Dendritic cell treated with granulocyte-macrophage colony-stimulating factor and Interleukin-4, amounts not matched to agents 40 ng/mL and 50 ng/mL, for 4 days (primary cell): ENCODE measurements around the gene BCL6B.

ENCODE experiments used
- H3K27ac Mint-ChIP-seq: one replicate; pipeline ENCODE4 v1.8.0; 2022; ENCODE audit warnings: mild to moderate bottlenecking, mixed read lengths
- H3K27me3 Mint-ChIP-seq: one replicate; pipeline ENCODE4 v1.8.0; 2022; ENCODE audit warnings: mild to moderate bottlenecking, mixed read lengths
- H3K36me3 Mint-ChIP-seq: one replicate; pipeline ENCODE4 v1.8.0; 2022; ENCODE audit warnings: low read depth, mixed read lengths
- H3K4me1 Mint-ChIP-seq: one replicate; pipeline ENCODE4 v1.8.0; 2022; ENCODE audit warnings: low read depth, mixed read lengths
- H3K4me3 Mint-ChIP-seq: one replicate; pipeline ENCODE4 v1.8.0; 2022; ENCODE audit warnings: mild to moderate bottlenecking, moderate library complexity, mixed read lengths
- H3K9me3 Mint-ChIP-seq: one replicate; pipeline ENCODE4 v1.8.0; 2022; ENCODE audit warnings: mixed read lengths
- intact Hi-C: fragments of 100-400 bp; cut with micrococcal nuclease; formaldehyde crosslinking; loops from one replicate; pipeline ENCODE4 v1.15.0; 2022

The BCL6B gene

GRCh38 chr17:7067198-7067597, 44.3 kb downstream of the BCL6B start:
- H3K4me1 Mint-ChIP-seq: peaks cover 55% of the 10 kb centered on the region
- H3K4me3 Mint-ChIP-seq: no peak overlapping the region
- H3K27me3 Mint-ChIP-seq: no peaks in the 10 kb centered on the region
- intact Hi-C loops: no loop called here
- H3K36me3 Mint-ChIP-seq: peaks cover 89% of the 10 kb centered on the region
- peaks cover 16% of the 10 kb centered on the region for H3K9me3 Mint-ChIP-seq
- H3K27ac Mint-ChIP-seq: no peak overlapping the region

DNA sequence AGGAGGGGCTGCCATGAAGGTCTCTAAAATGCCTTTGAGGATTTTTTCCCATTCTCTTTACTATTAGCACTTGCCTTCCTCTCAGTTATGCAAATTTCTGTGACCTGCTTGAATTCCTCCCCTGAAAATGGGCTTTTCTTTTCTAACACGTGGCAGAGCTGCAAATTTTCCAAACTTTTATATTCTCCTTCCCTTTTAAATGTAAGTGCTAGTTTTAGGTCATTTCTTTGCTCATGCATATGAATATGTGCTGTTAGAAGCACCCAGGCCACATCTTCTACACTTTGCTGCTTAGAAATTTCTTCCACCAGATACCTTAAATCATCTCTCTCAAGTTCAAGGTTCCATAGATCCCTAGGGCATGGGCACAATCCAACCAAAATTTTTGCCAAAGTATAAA, 45.4 kb downstream of the BCL6B start:
- no peak overlapping the region for H3K27ac Mint-ChIP-seq
- H3K36me3 Mint-ChIP-seq: peaks cover 85% of the 10 kb centered on the region
- H3K4me1 Mint-ChIP-seq: peaks cover 57% of the 10 kb centered on the region
- no peaks in the 10 kb centered on the region for H3K27me3 Mint-ChIP-seq
- intact Hi-C loops: no loop called here
- H3K9me3 Mint-ChIP-seq: peaks cover 16% of the 10 kb centered on the region
- H3K4me3 Mint-ChIP-seq: no peak overlapping the region

DNA sequence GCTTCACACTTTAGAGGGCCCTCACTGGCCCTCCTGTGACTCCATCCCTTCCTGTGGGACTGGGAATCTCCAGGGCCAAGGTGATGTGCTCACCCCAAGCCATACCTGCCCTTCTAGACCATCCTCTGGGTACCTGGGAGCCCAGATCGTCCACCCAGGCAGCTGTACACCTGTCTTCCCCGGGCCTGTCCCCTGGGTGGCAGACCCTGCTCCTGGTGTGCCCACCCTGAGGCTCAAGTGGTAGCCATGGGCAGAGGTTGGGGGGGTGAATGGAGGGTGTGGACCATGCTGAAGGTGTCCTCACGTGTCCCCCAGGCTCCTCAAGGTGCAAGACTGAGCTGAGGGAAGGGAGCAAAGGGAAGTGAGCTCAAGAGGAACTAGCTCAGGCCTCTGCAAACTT, 47.9 kb downstream of the BCL6B start:
- intact Hi-C loops: no loop called here
- H3K27me3 Mint-ChIP-seq: no peaks in the 10 kb centered on the region
- H3K4me1 Mint-ChIP-seq: peaks cover 48% of the 10 kb centered on the region
- peaks cover 16% of the 10 kb centered on the region for H3K9me3 Mint-ChIP-seq
- H3K36me3 Mint-ChIP-seq: peaks cover 85% of the 10 kb centered on the region
- H3K27ac Mint-ChIP-seq: peak overlapping the region; percentile 62
- no peak overlapping the region for H3K4me3 Mint-ChIP-seq

GRCh38 chr17:7072406-7072805, 49.6 kb downstream of the BCL6B start:
- peaks cover 49% of the 10 kb centered on the region for H3K4me1 Mint-ChIP-seq
- intact Hi-C loops: no loop called here
- H3K27ac Mint-ChIP-seq: peak overlapping the region; percentile 62
- no peak overlapping the region for H3K4me3 Mint-ChIP-seq
- H3K9me3 Mint-ChIP-seq: peaks cover 16% of the 10 kb centered on the region
- peaks cover 85% of the 10 kb centered on the region for H3K36me3 Mint-ChIP-seq
- H3K27me3 Mint-ChIP-seq: no peaks in the 10 kb centered on the region

GRCh38 chr17:7074931-7075330, 52.1 kb downstream of the BCL6B start:
- H3K4me3 Mint-ChIP-seq: peak overlapping the region; percentile 64
- intact Hi-C loops: no loop called here
- H3K27me3 Mint-ChIP-seq: no peaks in the 10 kb centered on the region
- peak overlapping the region; percentile 29 for H3K27ac Mint-ChIP-seq
- H3K4me1 Mint-ChIP-seq: peaks cover 67% of the 10 kb centered on the region
- peaks cover 87% of the 10 kb centered on the region for H3K36me3 Mint-ChIP-seq
- no peaks in the 10 kb centered on the region for H3K9me3 Mint-ChIP-seq

GRCh38 chr17:7077911-7078546, 55.2 kb downstream of the BCL6B start:
- H3K9me3 Mint-ChIP-seq: no peaks in the 10 kb centered on the region
- intact Hi-C loops: no loop called here
- H3K36me3 Mint-ChIP-seq: peaks cover 73% of the 10 kb centered on the region
- H3K4me3 Mint-ChIP-seq: peak overlapping the region; percentile 84
- H3K27ac Mint-ChIP-seq: peak overlapping the region; percentile 87
- H3K4me1 Mint-ChIP-seq: peaks cover 69% of the 10 kb centered on the region
- H3K27me3 Mint-ChIP-seq: no peaks in the 10 kb centered on the region

DNA sequence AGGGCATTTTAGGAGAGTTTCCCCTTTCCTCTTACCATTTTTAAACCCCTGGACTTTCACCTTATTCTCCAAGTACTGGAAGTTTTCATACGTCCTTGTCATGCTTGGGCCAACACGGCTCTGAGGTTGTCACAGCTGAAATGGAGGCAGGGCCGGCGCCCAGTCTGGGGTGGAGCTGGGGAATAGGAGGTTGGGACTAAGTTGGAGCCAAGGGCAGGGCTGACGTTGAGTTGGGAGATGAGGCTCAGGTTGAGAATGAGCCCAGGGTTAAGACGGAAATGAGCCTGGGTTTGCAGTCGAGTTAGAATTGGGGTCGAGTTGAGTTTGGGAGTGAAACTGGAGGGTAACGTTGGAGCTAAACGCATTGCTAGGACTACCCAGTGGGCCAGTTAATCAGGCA, 55.9 kb downstream of the BCL6B start:
- H3K27me3 Mint-ChIP-seq: no peaks in the 10 kb centered on the region
- H3K4me1 Mint-ChIP-seq: peaks cover 71% of the 10 kb centered on the region
- peak overlapping the region; percentile 87 for H3K27ac Mint-ChIP-seq
- H3K9me3 Mint-ChIP-seq: no peaks in the 10 kb centered on the region
- H3K4me3 Mint-ChIP-seq: peak overlapping the region; percentile 84
- H3K36me3 Mint-ChIP-seq: peaks cover 66% of the 10 kb centered on the region
- intact Hi-C loops: no loop called here
